VCaP (cell line): Measurements from ENCODE around the gene NCEH1.

Experiments
- H3K27ac ChIP-seq: fragments of 450-650 bp; 2 replicates; pipeline ENCODE4 v1.5.1; 2017
- CTCF ChIP-seq: fragments of 450-650 bp; conservative IDR thresholded peaks from 2 replicates; pipeline ENCODE4 v1.5.1; 2017; ENCODE audit warnings: mild to moderate bottlenecking, moderate library complexity

NCEH1 gene

GRCh38 chr3:172615296-172615695 is 95.6 kb downstream of the NCEH1 start:
- no peak for TF ChIP-seq CTCF
- H3K27ac ChIP-seq = no peak overlapping the region

GRCh38 chr3:172614340-172615274 is 96.3 kb downstream of the NCEH1 start:
- H3K27ac ChIP-seq = no peak overlapping the region
- TF ChIP-seq CTCF = no peak

- no peak for TF ChIP-seq CTCF
- H3K27ac ChIP-seq = no peak overlapping the region
These were observed 97.0 kb downstream of the NCEH1 start for GRCh38 chr3:172613845-172614244.

GRCh38 chr3:172612871-172613678 is 97.8 kb downstream of the NCEH1 start:
- no peak overlapping the region for H3K27ac ChIP-seq
- no peak for TF ChIP-seq CTCF

GRCh38 chr3:172609750-172610149 is 101.1 kb downstream of the NCEH1 start:
- H3K27ac ChIP-seq = peak overlapping the region; percentile 82
- TF ChIP-seq CTCF = no peak

GRCh38 chr3:172608575-172608974 is 102.3 kb downstream of the NCEH1 start:
- no peak for TF ChIP-seq CTCF

More at GRCh38 chr3:172608575-172608974, 102.3 kb downstream of the NCEH1 start:
- peak overlapping the region; percentile 82 for H3K27ac ChIP-seq
